Measurements from ENCODE around the gene LRRC58. TPM values are rescaled to one million over a fixed set of nuclear protein-coding genes. Genes with fewer than 3 reads are reported as not detected.
A peak's percentile ranks its signal among the peaks of the same experiment; 100 is the strongest.

The LRRC58 gene
- total and polyA plus RNA-seq, 4 donors, result 4.6 to 18.0 (median 10.4) TPM

DNA sequence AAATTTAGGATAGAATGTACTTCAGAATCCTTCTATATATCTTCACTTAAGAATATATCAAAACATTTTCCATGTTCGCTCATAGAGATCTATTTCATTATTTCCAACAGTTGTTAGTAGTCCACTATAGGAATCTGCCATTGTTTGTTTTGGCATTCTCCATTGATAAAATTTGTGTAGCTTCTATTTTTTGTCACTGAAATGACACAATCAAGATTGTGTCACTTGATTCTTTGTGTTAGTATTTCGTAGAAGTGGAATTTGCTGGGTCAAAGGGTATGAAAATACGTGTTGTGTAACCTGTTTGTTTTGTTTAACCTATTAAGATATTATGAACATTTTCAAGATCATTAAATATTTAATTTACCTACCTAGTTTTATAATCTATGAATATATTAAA is 48.2 kb downstream of the LRRC58 start (continued):
- TF ChIP-seq, protein P1, sequence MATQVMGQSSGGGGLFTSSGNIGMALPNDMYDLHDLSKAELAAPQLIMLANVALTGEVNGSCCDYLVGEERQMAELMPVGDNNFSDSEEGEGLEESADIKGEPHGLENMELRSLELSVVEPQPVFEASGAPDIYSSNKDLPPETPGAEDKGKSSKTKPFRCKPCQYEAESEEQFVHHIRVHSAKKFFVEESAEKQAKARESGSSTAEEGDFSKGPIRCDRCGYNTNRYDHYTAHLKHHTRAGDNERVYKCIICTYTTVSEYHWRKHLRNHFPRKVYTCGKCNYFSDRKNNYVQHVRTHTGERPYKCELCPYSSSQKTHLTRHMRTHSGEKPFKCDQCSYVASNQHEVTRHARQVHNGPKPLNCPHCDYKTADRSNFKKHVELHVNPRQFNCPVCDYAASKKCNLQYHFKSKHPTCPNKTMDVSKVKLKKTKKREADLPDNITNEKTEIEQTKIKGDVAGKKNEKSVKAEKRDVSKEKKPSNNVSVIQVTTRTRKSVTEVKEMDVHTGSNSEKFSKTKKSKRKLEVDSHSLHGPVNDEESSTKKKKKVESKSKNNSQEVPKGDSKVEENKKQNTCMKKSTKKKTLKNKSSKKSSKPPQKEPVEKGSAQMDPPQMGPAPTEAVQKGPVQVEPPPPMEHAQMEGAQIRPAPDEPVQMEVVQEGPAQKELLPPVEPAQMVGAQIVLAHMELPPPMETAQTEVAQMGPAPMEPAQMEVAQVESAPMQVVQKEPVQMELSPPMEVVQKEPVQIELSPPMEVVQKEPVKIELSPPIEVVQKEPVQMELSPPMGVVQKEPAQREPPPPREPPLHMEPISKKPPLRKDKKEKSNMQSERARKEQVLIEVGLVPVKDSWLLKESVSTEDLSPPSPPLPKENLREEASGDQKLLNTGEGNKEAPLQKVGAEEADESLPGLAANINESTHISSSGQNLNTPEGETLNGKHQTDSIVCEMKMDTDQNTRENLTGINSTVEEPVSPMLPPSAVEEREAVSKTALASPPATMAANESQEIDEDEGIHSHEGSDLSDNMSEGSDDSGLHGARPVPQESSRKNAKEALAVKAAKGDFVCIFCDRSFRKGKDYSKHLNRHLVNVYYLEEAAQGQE (IDR thresholded peaks at IDR 0.05), result peak; percentile 26
- peak; percentile 38 to 76 for TF ChIP-seq JUND (IDR thresholded peaks at IDR 0.05)
- peak; percentile 86 for TF ChIP-seq FOXA2 (IDR thresholded peaks at IDR 0.05)
- TF ChIP-seq, protein P2, sequence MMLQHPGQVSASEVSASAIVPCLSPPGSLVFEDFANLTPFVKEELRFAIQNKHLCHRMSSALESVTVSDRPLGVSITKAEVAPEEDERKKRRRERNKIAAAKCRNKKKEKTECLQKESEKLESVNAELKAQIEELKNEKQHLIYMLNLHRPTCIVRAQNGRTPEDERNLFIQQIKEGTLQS (IDR thresholded peaks at IDR 0.05), result peak; percentile 40
- TF ChIP-seq, protein P3, sequence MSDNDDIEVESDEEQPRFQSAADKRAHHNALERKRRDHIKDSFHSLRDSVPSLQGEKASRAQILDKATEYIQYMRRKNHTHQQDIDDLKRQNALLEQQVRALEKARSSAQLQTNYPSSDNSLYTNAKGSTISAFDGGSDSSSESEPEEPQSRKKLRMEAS (IDR thresholded peaks at IDR 0.05), result peak; percentile 28
- TF ChIP-seq FOXA1 (IDR thresholded peaks at IDR 0.05), result peak; percentile 44
- TF ChIP-seq HNF4G (IDR thresholded peaks at IDR 0.05), result no peak
- no peak for TF ChIP-seq TAF1 (conservative IDR thresholded peaks at IDR 0.05)
- TF ChIP-seq HNF4A (conservative IDR thresholded peaks at IDR 0.05), result peak; percentile 73 to 86
- peak; percentile 23 to 36 for TF ChIP-seq RAD21 (IDR thresholded peaks at IDR 0.05)

DNA sequence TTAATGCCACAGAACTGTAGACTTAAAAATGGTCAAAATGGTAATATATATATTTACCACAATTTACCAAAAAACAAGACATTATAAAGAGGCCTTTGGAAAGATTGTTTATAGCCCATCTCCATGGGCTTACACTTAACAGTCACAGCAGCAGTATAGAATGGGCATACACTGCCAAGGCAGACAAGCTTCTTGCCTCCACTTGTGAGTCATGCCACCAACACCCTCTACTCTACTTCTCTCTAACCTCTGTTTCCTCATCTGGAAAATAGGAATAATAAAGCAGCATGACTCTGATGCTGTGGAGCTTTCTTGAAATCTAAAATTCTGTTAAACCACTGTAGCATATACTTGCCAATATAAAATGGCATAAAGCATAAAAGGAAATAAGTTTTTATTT is 49.8 kb downstream of the LRRC58 start:
- H3K9me3 ChIP-seq (ENCODE audit: control insufficient read depth in 4 of 4, low read length in 3 of 4), result peaks cover 0 to 7% (median 1%) of the 10 kb centered on the region in 4 donors
- TF ChIP-seq NR2F2 (IDR thresholded peaks at IDR 0.05) (no peak), GABPA (IDR thresholded peaks at IDR 0.05 in 1 of 2, conservative IDR thresholded peaks at IDR 0.05 in 1 of 2) (no peak), RXRA (IDR thresholded peaks at IDR 0.05) (no peak), SP1 (IDR thresholded peaks at IDR 0.05) (no peak)
- H3K36me3 ChIP-seq (ENCODE audit: control insufficient read depth in 4 of 4, insufficient read depth in 3 of 4, low read depth in 1 of 4, low read length in 3 of 4), result no peaks in the 10 kb centered on the region
- H3K4me3 ChIP-seq (ENCODE audit: low read depth in 1 of 3, low read length in 3 of 3), result no peak overlapping the region
- no peak for DNase-seq (ENCODE audit: low spot score)
- peaks cover 0 to 5% (median 1%) of the 10 kb centered on the region in 4 donors for H3K27me3 ChIP-seq (ENCODE audit: control insufficient read depth in 4 of 4, insufficient read depth in 4 of 4, low read length in 3 of 4)
- peaks cover 0 to 10% (median 7%) of the 10 kb centered on the region in 4 donors for H3K4me1 ChIP-seq (ENCODE audit: control insufficient read depth in 4 of 4, insufficient read depth in 4 of 4, low read length in 3 of 4)
- no peak overlapping the region for H3K27ac ChIP-seq (ENCODE audit: low read depth in 1 of 2, low read length in 2 of 2)
- H3K9ac ChIP-seq (ENCODE audit: low read depth in 1 of 2, low read length in 2 of 2), result no peak overlapping the region

DNA sequence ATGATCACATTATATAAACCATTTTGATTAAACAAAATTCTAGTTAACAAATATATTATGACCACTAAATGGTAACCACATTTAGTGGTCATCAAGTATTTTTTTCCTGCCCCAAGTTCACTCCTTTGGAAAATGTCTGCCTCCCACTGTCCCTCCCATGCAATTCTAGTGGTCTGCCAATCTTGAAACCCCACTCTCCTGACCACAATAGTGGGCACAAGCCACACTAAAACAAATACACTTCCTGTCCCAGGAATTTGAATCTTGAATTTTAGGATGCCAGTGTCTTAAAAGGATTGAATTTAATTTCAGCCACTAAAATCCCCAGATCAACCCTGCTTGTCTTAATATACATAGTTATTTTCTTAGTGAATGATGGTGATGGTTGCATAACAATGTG is 50.2 kb downstream of the LRRC58 start:
- peaks cover 0 to 10% (median 7%) of the 10 kb centered on the region in 4 donors for H3K4me1 ChIP-seq (ENCODE audit: control insufficient read depth in 4 of 4, insufficient read depth in 4 of 4, low read length in 3 of 4)
- TF ChIP-seq, protein P2 (IDR thresholded peaks at IDR 0.05), result no peak
- TF ChIP-seq, protein P1 (IDR thresholded peaks at IDR 0.05), result no peak
- TF ChIP-seq GABPA (IDR thresholded peaks at IDR 0.05 in 1 of 2, conservative IDR thresholded peaks at IDR 0.05 in 1 of 2) (no peak), HNF4A (conservative IDR thresholded peaks at IDR 0.05) (no peak), JUND (IDR thresholded peaks at IDR 0.05) (no peak), FOXA2 (IDR thresholded peaks at IDR 0.05) (no peak)
- TF ChIP-seq, protein P4, sequence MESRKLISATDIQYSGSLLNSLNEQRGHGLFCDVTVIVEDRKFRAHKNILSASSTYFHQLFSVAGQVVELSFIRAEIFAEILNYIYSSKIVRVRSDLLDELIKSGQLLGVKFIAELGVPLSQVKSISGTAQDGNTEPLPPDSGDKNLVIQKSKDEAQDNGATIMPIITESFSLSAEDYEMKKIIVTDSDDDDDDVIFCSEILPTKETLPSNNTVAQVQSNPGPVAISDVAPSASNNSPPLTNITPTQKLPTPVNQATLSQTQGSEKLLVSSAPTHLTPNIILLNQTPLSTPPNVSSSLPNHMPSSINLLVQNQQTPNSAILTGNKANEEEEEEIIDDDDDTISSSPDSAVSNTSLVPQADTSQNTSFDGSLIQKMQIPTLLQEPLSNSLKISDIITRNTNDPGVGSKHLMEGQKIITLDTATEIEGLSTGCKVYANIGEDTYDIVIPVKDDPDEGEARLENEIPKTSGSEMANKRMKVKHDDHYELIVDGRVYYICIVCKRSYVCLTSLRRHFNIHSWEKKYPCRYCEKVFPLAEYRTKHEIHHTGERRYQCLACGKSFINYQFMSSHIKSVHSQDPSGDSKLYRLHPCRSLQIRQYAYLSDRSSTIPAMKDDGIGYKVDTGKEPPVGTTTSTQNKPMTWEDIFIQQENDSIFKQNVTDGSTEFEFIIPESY (IDR thresholded peaks at IDR 0.05), result no peak
- TF ChIP-seq, protein P5, sequence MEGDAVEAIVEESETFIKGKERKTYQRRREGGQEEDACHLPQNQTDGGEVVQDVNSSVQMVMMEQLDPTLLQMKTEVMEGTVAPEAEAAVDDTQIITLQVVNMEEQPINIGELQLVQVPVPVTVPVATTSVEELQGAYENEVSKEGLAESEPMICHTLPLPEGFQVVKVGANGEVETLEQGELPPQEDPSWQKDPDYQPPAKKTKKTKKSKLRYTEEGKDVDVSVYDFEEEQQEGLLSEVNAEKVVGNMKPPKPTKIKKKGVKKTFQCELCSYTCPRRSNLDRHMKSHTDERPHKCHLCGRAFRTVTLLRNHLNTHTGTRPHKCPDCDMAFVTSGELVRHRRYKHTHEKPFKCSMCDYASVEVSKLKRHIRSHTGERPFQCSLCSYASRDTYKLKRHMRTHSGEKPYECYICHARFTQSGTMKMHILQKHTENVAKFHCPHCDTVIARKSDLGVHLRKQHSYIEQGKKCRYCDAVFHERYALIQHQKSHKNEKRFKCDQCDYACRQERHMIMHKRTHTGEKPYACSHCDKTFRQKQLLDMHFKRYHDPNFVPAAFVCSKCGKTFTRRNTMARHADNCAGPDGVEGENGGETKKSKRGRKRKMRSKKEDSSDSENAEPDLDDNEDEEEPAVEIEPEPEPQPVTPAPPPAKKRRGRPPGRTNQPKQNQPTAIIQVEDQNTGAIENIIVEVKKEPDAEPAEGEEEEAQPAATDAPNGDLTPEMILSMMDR (IDR thresholded peaks at IDR 0.05; ENCODE audit: low read depth, low read length, missing input control), result no peak
- TF ChIP-seq, protein P3 (IDR thresholded peaks at IDR 0.05), result no peak
- peaks cover 0 to 10% (median 1%) of the 10 kb centered on the region in 4 donors for H3K9me3 ChIP-seq (ENCODE audit: control insufficient read depth in 4 of 4, low read length in 3 of 4)
- no peak for DNase-seq (ENCODE audit: low spot score)
- H3K36me3 ChIP-seq (ENCODE audit: control insufficient read depth in 4 of 4, insufficient read depth in 3 of 4, low read depth in 1 of 4, low read length in 3 of 4), result no peaks in the 10 kb centered on the region
- no peak overlapping the region for H3K4me3 ChIP-seq (ENCODE audit: low read depth in 1 of 3, low read length in 3 of 3)
- H3K27me3 ChIP-seq (ENCODE audit: control insufficient read depth in 4 of 4, insufficient read depth in 4 of 4, low read length in 3 of 4), result peaks cover 0 to 5% (median 1%) of the 10 kb centered on the region in 4 donors
- no peak overlapping the region for H3K27ac ChIP-seq (ENCODE audit: low read depth in 1 of 2, low read length in 2 of 2)
- H3K9ac ChIP-seq (ENCODE audit: low read depth in 1 of 2, low read length in 2 of 2), result no peak overlapping the region
